ENCODE measurements around the gene MORC4. TPM values are rescaled to one million over a fixed set of nuclear protein-coding genes. Genes with fewer than 3 reads are reported as not detected.

Gene MORC4
- total and polyA plus RNA-seq, 2 of the 4 experiments (the other 2 are of a cell fraction), result 17.5 to 34.2 TPM

Other genes starting within 250 kb of the MORC4 start
- gene TBC1D8B, start 197.5 kb downstream of the MORC4 start, total RNA-seq (2012; rRNA removed), result 10.4 and 14.4 TPM in 2 replicates
- gene TBC1D8B, start 197.5 kb downstream of the MORC4 start, polyA plus RNA-seq (2012; rRNA removed), result 5.8 and 8.3 TPM in 2 replicates
- gene RIPPLY1, start 96.9 kb downstream of the MORC4 start, total RNA-seq (2012; rRNA removed), result not detected in 2 replicates
- gene RIPPLY1, start 96.9 kb downstream of the MORC4 start, polyA plus RNA-seq (2012; rRNA removed), result not detected in 2 replicates
- not detected in 2 replicates for gene CLDN2, start 79.8 kb downstream of the MORC4 start, total RNA-seq (2012; rRNA removed)
- gene CLDN2, start 79.8 kb downstream of the MORC4 start, polyA plus RNA-seq (2012; rRNA removed), result 0.03 TPM in 2 replicates
- gene RBM41, start 118.6 kb upstream of the MORC4 start, total RNA-seq (2012; rRNA removed), result 8.6 and 11.9 TPM in 2 replicates
- 2.8 and 3.9 TPM in 2 replicates for gene RBM41, start 118.6 kb upstream of the MORC4 start, polyA plus RNA-seq (2012; rRNA removed)
- not detected in 2 replicates for gene NUP62CL, start 206.2 kb upstream of the MORC4 start, total RNA-seq (2012; rRNA removed)
- gene NUP62CL, start 206.2 kb upstream of the MORC4 start, polyA plus RNA-seq (2012; rRNA removed), result not detected in 2 replicates
- not detected in 2 replicates for gene DNAAF6, start 206.4 kb upstream of the MORC4 start, total RNA-seq (2012; rRNA removed)
- gene DNAAF6, start 206.4 kb upstream of the MORC4 start, polyA plus RNA-seq (2012; rRNA removed), result not detected in 2 replicates